ENCODE measurements around the gene KLHDC4.

KLHDC4 gene

DNA sequence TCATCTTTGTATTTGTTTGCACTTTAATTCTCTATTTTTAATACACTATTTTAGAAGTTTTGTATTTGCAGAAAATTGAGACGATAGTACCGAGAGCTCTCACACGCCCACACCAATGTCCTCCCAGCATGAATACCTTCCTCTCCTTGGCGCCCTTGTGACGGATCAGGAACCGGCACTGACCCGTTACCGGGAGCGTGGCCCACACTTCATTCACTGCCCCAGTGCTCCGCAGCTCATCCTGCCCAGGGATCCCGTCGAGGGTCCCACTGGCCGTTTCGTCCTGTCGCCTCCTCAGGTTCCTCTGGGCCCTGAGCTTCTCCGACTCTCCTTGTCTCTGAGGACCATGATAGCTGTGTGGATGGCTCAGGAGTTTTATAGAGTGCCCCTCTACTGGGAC lies 50.6 kb downstream of the KLHDC4 start:
- FAIRE-seq: no peak

DNA sequence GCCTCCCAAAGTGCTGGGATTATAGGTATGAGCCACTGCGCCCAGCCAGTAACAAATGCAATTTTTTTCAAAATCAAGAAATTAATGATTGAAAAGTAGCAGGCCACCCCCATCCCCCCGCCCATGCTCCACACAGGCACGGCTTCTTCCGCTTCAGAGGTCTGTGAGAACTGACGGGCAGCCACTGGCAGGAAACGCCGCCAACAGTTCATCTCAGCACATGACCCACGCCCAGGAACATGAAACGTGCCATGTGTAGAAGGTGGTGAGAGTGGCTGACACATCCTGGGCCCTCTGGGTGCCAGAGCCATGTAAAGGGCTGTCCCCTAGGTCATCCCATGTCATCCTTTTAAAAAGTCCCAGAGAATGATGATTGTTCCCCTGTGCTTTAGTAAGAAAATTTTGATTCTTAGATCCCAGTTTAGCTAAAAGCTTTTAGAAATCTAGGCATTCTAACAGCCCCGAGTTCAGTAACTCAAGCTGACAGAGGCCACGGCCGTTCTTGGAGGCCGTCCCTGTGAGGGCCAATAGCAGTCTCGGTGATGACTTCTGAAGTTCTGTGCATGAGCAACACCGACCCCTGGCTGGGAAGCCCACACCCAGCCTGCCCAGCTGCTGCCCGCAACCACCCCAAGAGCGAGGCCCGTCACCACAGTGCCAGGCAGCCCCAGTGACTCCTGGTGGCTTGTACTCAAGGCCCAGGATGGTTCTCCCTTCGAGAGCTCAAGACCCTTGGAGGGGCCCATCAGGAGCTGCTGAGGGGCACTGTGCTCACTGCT lies 52.1 kb downstream of the KLHDC4 start:
- no peak for FAIRE-seq

GRCh38 chr16:87712184-87712762 lies 53.5 kb downstream of the KLHDC4 start:
- FAIRE-seq: no peak

- no peak for FAIRE-seq
Measured at GRCh38 chr16:87710887-87711286, 54.9 kb downstream of the KLHDC4 start.

GRCh38 chr16:87709677-87710076 lies 56.1 kb downstream of the KLHDC4 start:
- FAIRE-seq: no peak

- FAIRE-seq: no peak
Measured at GRCh38 chr16:87708881-87709638, 56.7 kb downstream of the KLHDC4 start.

- FAIRE-seq: no peak
Measured at GRCh38 chr16:87707714-87708580, 57.8 kb downstream of the KLHDC4 start.

- no peak for FAIRE-seq
Measured at GRCh38 chr16:87707097-87707496, 58.7 kb downstream of the KLHDC4 start.

- no peak for FAIRE-seq
Measured at GRCh38 chr16:87706278-87707000, 59.3 kb downstream of the KLHDC4 start.

DNA sequence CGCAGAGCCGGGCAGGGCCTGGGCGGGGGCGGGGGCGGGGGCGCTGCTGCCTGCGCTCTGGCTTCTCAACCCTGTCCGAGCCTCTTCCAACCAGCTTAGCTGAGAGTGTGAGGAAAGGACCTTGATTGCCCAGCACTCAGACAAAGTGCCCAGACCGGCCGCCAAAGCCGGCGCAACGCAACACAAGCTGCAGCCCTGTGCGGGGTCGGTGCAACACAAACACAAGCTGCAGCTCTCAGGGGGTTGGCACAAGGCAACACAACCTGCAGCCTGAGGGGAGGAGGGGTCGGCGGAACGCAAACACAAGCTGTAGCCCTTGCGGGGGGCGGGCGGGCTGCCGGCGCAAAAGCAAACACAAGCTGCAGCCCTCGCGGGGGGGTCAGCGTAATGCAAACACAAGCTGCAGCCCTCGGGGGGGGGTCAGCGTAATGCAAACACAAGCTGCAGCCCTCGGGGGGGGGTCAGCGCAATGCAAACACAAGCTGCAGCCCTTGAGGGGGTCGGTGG lies 60.0 kb downstream of the KLHDC4 start:
- no peak for FAIRE-seq

GRCh38 chr16:87704754-87705353 lies 60.9 kb downstream of the KLHDC4 start:
- FAIRE-seq: no peak

DNA sequence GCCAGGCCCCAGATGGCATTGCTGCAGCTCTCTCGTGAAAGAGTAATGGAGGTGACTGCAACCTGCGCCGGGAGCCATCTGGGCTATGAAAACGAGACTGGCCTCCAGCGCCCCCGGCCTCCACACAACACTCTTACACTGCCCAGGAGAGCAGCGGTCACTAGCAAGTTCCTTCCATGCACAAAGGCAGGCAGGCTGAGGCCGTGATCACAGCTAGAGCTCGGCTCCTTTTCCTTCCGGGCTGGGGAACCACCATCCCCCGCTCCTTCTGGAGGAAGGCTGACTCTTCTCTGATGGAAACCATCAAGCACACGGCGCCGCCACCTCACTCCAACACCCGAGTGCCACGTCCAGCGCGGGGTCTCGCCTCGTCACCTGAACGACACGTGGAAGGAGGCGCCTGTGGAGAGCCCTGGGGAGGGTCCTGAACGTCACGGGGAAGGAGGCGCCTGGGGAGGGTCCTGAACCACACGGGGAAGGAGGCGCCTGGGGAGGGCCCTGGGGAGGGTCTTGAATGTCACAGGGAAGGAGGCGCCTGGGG lies 61.9 kb downstream of the KLHDC4 start:
- FAIRE-seq: no peak

GRCh38 chr16:87703071-87703470 lies 62.7 kb downstream of the KLHDC4 start:
- FAIRE-seq: no peak

DNA sequence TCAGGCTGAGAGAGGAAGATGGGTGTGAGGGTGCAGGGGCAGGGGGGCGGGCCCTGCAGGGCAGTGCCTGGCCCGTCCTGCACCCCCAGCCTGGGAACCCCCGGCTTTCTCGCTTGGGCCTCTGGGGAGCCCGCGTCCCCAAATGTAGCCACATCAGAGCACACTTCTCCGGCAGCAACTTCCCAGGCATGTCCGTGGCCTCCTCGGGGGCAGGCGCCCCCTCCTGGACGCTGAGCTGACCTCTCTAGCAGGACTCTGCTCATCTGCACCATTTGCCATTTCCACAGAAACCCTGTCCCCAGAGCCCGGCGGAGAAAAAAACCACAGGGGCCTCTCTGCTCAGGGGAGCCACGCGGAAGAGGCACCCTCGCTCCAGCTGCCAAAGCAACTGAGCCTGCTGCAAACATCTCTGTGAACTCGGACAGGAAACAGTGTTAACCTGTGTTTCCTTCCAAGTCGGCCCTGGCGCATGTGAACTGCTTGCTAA lies 63.4 kb downstream of the KLHDC4 start:
- FAIRE-seq: no peak

GRCh38 chr16:87701505-87701921 lies 64.3 kb downstream of the KLHDC4 start:
- no peak for FAIRE-seq

DNA sequence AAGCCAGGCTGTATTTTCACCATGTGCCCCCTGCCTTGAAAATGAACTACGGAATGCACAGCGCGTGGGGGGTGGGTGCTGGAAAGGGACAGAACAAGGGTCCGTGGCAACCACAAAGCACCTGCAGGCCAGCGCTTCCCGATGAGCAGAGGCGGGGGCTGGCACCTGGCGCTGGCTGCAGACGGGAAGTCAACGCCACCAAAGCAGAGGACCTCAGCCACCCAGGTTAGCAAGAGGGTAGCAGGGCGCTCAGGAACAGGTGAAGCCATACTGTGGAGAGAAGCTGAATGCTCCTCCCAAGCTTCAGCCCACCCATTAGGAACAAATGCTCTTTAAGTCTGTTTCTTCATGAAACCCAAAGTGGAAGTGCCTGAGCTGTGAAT lies 64.7 kb downstream of the KLHDC4 start:
- no peak for FAIRE-seq

- no peak for FAIRE-seq
Measured at GRCh38 chr16:87700406-87701077, 65.2 kb downstream of the KLHDC4 start.

- FAIRE-seq: no peak
Measured at GRCh38 chr16:87698676-87699199, 67.0 kb downstream of the KLHDC4 start.

GRCh38 chr16:87698241-87698640 lies 67.5 kb downstream of the KLHDC4 start:
- FAIRE-seq: no peak

DNA sequence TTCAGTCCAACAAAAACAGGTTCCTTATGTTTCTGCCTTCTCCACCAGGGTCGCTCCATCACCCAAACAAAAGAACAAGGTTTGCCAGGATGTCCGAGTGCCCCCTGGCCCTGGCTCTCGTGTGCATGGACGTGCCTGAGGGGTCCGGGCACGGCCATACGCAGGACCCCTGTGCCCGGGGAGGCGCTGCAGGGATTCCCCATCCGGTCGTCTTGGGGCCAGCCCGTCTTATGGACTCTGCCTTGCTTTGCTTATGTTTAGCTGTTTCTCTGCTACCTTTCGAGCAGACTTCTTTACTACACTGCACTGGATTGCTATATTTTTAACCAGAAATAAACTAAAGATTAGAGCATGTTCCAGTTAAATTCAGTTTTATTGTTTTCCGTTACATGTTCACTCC lies 68.0 kb downstream of the KLHDC4 start:
- no peak for FAIRE-seq
